ENCODE measurements around the gene GABRP.

GABRP gene

GRCh38 chr5:170781946-170782345 is 1.6 kb upstream of the GABRP start:
- no peak overlapping the region for H3K4me3 ChIP-seq (ENCODE audit: low read length)
- DNase-seq (ENCODE audit: low read depth) = no peak
- TF ChIP-seq CTCF (conservative IDR thresholded peaks at IDR 0.05; ENCODE audit: low read depth, low read length) = no peak

- TF ChIP-seq CTCF (conservative IDR thresholded peaks at IDR 0.05; ENCODE audit: low read depth, low read length) = no peak
These were observed 1.1 kb upstream of the GABRP start for GRCh38 chr5:170782438-170782837.

GRCh38 chr5:170785416-170785815 is 1.9 kb downstream of the GABRP start:
- TF ChIP-seq CTCF (conservative IDR thresholded peaks at IDR 0.05; ENCODE audit: low read depth, low read length) = no peak

More at GRCh38 chr5:170782438-170782837, 1.1 kb upstream of the GABRP start:
- H3K4me3 ChIP-seq (ENCODE audit: low read length) = no peak overlapping the region
- DNase-seq (ENCODE audit: low read depth) = no peak

GRCh38 chr5:170787216-170787615 is 3.7 kb downstream of the GABRP start:
- TF ChIP-seq CTCF (conservative IDR thresholded peaks at IDR 0.05; ENCODE audit: low read depth, low read length) = no peak
- DNase-seq (ENCODE audit: low read depth) = no peak
- no peak overlapping the region for H3K4me3 ChIP-seq (ENCODE audit: low read length)

More at GRCh38 chr5:170785416-170785815, 1.9 kb downstream of the GABRP start:
- H3K4me3 ChIP-seq (ENCODE audit: low read length) = no peak overlapping the region
- no peak for DNase-seq (ENCODE audit: low read depth)

- no peak for DNase-seq (ENCODE audit: low read depth)
- H3K4me3 ChIP-seq (ENCODE audit: low read length) = no peak overlapping the region
- TF ChIP-seq CTCF (conservative IDR thresholded peaks at IDR 0.05; ENCODE audit: low read depth, low read length) = no peak
These were observed 5.2 kb downstream of the GABRP start for GRCh38 chr5:170788626-170789304.

- H3K4me3 ChIP-seq (ENCODE audit: low read length) = no peak overlapping the region
- TF ChIP-seq CTCF (conservative IDR thresholded peaks at IDR 0.05; ENCODE audit: low read depth, low read length) = peak; percentile 81
- DNase-seq (ENCODE audit: low read depth) = no peak
These were observed 7.9 kb downstream of the GABRP start for GRCh38 chr5:170791325-170791954.

- TF ChIP-seq CTCF (conservative IDR thresholded peaks at IDR 0.05; ENCODE audit: low read depth, low read length) = no peak
- no peak for DNase-seq (ENCODE audit: low read depth)
- no peak overlapping the region for H3K4me3 ChIP-seq (ENCODE audit: low read length)
These were observed 9.4 kb downstream of the GABRP start for GRCh38 chr5:170792878-170793277.
